Cardiac muscle cell (in vitro differentiated cells and primary cell): Measurements from ENCODE around the gene GPNMB. TPM values are rescaled to one million over a fixed set of nuclear protein-coding genes. Genes with fewer than 3 reads are reported as not detected.
"Not testable (repeated sequence)": the region's sequence is repeated elsewhere in the genome, so short reads cannot be mapped to it uniquely, and the experiment has no call there.

Experiments
- DNase-seq, 2 donors: peaks; one replicate each; pipeline versions ENCODE4 v3.0.0 to v3.0.0-alpha.2; 2010 to 2017; ENCODE audit warnings: low read depth in 1 of 2, low spot score in 1 of 2
- H3K27ac ChIP-seq: fragments of 200-600 bp; sonication (generic); 2 replicates; pipeline ENCODE4 v1.5.1; 2016
- H3K27me3 ChIP-seq: fragments of 200-600 bp; sonication (generic); 2 replicates; pipeline ENCODE4 v1.6.0; 2016; ENCODE audit warnings: control low read depth
- H3K36me3 ChIP-seq: fragments of 200-600 bp; sonication (generic); 2 replicates; pipeline ENCODE4 v1.5.1; 2016; ENCODE audit warnings: control low read depth
- H3K4me1 ChIP-seq: fragments of 200-600 bp; sonication (generic); 2 replicates; pipeline ENCODE4 v1.8.1; 2017; ENCODE audit warnings: low read depth, mild to moderate bottlenecking, mixed run types
- H3K4me3 ChIP-seq: fragments of 200-600 bp; sonication (generic); 2 replicates; pipeline ENCODE4 v1.5.1; 2016; ENCODE audit warnings: mild to moderate bottlenecking
- H3K9me3 ChIP-seq: fragments of 200-600 bp; sonication (generic); 2 replicates; pipeline ENCODE4 v1.5.1; 2017; ENCODE audit warnings: low read depth, mild to moderate bottlenecking, control low read depth
- CTCF ChIP-seq: IDR thresholded peaks from 2 replicates; pipeline ENCODE4 v1.5.1; 2012; ENCODE audit warnings: low read depth, mild to moderate bottlenecking, low read length
- polyA plus RNA-seq: library from polyadenylated mRNA; unstranded; fragments of >200 nt; fragmentation: Nextera tagmentation; extraction: Ambion mirVana; gene quantifications from 2 replicates; pipeline ENCODE4 v1.2.1, GENCODE V29; 2016
- total RNA-seq: library from RNA; depleted of rRNA; stranded (reverse); fragments of >200 nt; gene quantifications from 2 replicates; pipeline ENCODE4 v1.2.3, GENCODE V29; 2016

The GPNMB gene
- total RNA-seq (0.39 TPM in 1 of 2 replicates, not detected in the other), polyA plus RNA-seq (1.3 and 1.6 TPM in 2 replicates)

- TF ChIP-seq CTCF: no peak
- Histone ChIP-seq H3K36me3 (no peaks in the 10 kb centered on the region), H3K9me3 (no peaks in the 10 kb centered on the region), H3K27ac (no peak within 1 kb of the TSS), H3K27me3 (peaks cover 13% of the 10 kb centered on the region), H3K4me3 (no peak within 1 kb of the TSS), H3K4me1 (no peaks in the 10 kb centered on the region)
- peak in 1 of 2 donors; percentile 86 for DNase-seq
These were observed at the start of gene GPNMB for GRCh38 chr7:23246555-23246954. TSS of gene GPNMB (plus strand) at chr7:23246775. CDS start at chr7:23246858, 83 bp downstream.

- Histone ChIP-seq H3K4me1 (peaks cover 15% of the 10 kb centered on the region), H3K36me3 (peaks cover 25% of the 10 kb centered on the region)
- H3K4me3 ChIP-seq, DNase-seq, H3K27ac ChIP-seq, H3K27me3 ChIP-seq, H3K9me3 ChIP-seq: not testable (repeated sequence)
These were observed 48.8 kb upstream of the GPNMB start for GRCh38 chr7:23197745-23198144.

GRCh38 chr7:23200331-23200730 lies 46.2 kb upstream of the GPNMB start:
- H3K4me1 ChIP-seq: peaks cover 15% of the 10 kb centered on the region
- TF ChIP-seq CTCF: no peak
- no peak overlapping the region for H3K27ac ChIP-seq
- DNase-seq: no peak
- no peak overlapping the region for H3K4me3 ChIP-seq
- no peaks in the 10 kb centered on the region for H3K27me3 ChIP-seq
- H3K9me3 ChIP-seq: no peaks in the 10 kb centered on the region
- H3K36me3 ChIP-seq: peaks cover 20% of the 10 kb centered on the region

GRCh38 chr7:23204241-23204640 lies 42.3 kb upstream of the GPNMB start:
- Histone ChIP-seq H3K9me3 (no peaks in the 10 kb centered on the region), H3K27ac (no peak overlapping the region), H3K4me3 (no peak overlapping the region), H3K36me3 (peaks cover 22% of the 10 kb centered on the region), H3K27me3 (no peaks in the 10 kb centered on the region), H3K4me1 (no peaks in the 10 kb centered on the region)
- no peak for DNase-seq
- TF ChIP-seq CTCF: no peak

- Histone ChIP-seq H3K9me3 (no peaks in the 10 kb centered on the region), H3K4me1 (no peaks in the 10 kb centered on the region), H3K27ac (no peak overlapping the region), H3K27me3 (no peaks in the 10 kb centered on the region), H3K4me3 (no peak overlapping the region), H3K36me3 (peaks cover 13% of the 10 kb centered on the region)
- TF ChIP-seq CTCF: no peak
- DNase-seq: no peak
These were observed 41.0 kb upstream of the GPNMB start for GRCh38 chr7:23205577-23205908.

- H3K4me3 ChIP-seq: no peak overlapping the region
- H3K36me3 ChIP-seq: peaks cover 9% of the 10 kb centered on the region
- no peaks in the 10 kb centered on the region for H3K9me3 ChIP-seq
- peak in 1 of 2 donors; percentile 61 for DNase-seq
- TF ChIP-seq CTCF: no peak
- H3K4me1 ChIP-seq: no peaks in the 10 kb centered on the region
- no peak overlapping the region for H3K27ac ChIP-seq
- no peaks in the 10 kb centered on the region for H3K27me3 ChIP-seq
These were observed 40.4 kb upstream of the GPNMB start for GRCh38 chr7:23205909-23206767.
